ENCODE measurements around the gene RMND5A.

DNA sequence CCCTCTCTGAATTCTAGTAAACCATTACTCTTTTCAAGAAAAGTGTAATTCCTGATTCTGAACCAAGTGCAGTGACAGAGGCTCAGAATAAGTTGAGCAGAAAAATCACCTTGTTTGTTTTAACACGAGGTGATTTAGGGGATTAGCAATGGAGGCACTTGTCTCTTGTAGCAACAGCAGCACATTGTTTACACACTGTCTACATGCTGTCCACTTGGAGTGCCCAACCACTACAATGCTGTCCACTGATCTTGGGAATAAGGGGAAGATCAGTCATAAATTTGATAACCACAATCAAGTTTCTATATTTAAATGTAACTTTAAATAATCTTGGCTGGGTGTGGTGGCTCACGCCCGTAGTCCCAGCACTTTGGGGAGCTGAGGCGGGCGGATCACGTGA is 13.9 kb upstream of the RMND5A start:
- TF ChIP-seq CTCF (IDR thresholded peaks at IDR 0.05), result no peak
- TF ChIP-seq POLR2A (IDR thresholded peaks at IDR 0.05), result no peak
